ENCODE data around the gene APOL5. TPM values are rescaled to one million over a fixed set of nuclear protein-coding genes. Genes with fewer than 3 reads are reported as not detected.

The APOL5 gene
- total RNA-seq, 1 donor from 2014 or later: not detected

GRCh38 chr22:35719212-35719875 is 1.7 kb downstream of the APOL5 start:
- H3K27ac Mint-ChIP-seq (ENCODE audit: unreplicated experiment): no peak overlapping the region
- TF ChIP-seq EZH2 (IDR thresholded peaks at IDR 0.05; ENCODE audit: insufficient read depth, low read length) (no peak), CTCF (IDR thresholded peaks at IDR 0.05; ENCODE audit: insufficient read depth, low read depth, low read length) (no peak)
- no peaks in the 10 kb centered on the region for H3K9me3 ChIP-seq (ENCODE audit: insufficient read depth, low read depth, low read length)
- H3K4me2 ChIP-seq (ENCODE audit: low read length): no peak overlapping the region
- no peaks in the 10 kb centered on the region for H3K79me2 ChIP-seq (ENCODE audit: insufficient read depth, low read length)
- no peak overlapping the region for H3K9ac ChIP-seq (ENCODE audit: low read length)
- DNase-seq (ENCODE audit: low read depth) (no peak), FAIRE-seq (no peak)
- no peak overlapping the region for H3K4me3 ChIP-seq (ENCODE audit: insufficient read depth, low read depth, low read length)
- H3K9me3 Mint-ChIP-seq (ENCODE audit: unreplicated experiment): peaks cover 7% of the 10 kb centered on the region
- H3K27me3 Mint-ChIP-seq (ENCODE audit: low read depth, unreplicated experiment): peaks cover 13% of the 10 kb centered on the region
- no peaks in the 10 kb centered on the region for H3K36me3 ChIP-seq (ENCODE audit: insufficient read depth, low read length)
- no peak overlapping the region for H3K4me3 Mint-ChIP-seq (ENCODE audit: unreplicated experiment)
- no peaks in the 10 kb centered on the region for H3K4me1 Mint-ChIP-seq (ENCODE audit: low read depth, unreplicated experiment)
- peaks cover 6% of the 10 kb centered on the region for H3K27me3 ChIP-seq (ENCODE audit: insufficient read depth, low read length)
- no peak overlapping the region for H3K27ac ChIP-seq (ENCODE audit: low read depth, low read length)
- no peaks in the 10 kb centered on the region for H3K36me3 Mint-ChIP-seq (ENCODE audit: low read depth, unreplicated experiment)
- no peaks in the 10 kb centered on the region for H3K4me1 ChIP-seq (ENCODE audit: insufficient read depth, low read length)
- H2AFZ ChIP-seq (ENCODE audit: low read depth, low read length): no peak overlapping the region
- no peaks in the 10 kb centered on the region for H4K20me1 ChIP-seq (ENCODE audit: insufficient read depth, low read length)

GRCh38 chr22:35721960-35722359 is 4.3 kb downstream of the APOL5 start:
- Histone ChIP-seq H4K20me1 (ENCODE audit: insufficient read depth, low read length) (no peaks in the 10 kb centered on the region), H3K4me2 (ENCODE audit: low read length) (no peak overlapping the region), H3K79me2 (ENCODE audit: insufficient read depth, low read length) (no peaks in the 10 kb centered on the region), H2AFZ (ENCODE audit: low read depth, low read length) (no peak overlapping the region), H3K27me3 (ENCODE audit: insufficient read depth, low read length) (no peaks in the 10 kb centered on the region), H3K9me3 (ENCODE audit: insufficient read depth, low read depth, low read length) (no peaks in the 10 kb centered on the region), H3K36me3 (ENCODE audit: insufficient read depth, low read length) (no peaks in the 10 kb centered on the region), H3K27ac (ENCODE audit: low read depth, low read length) (no peak overlapping the region), H3K4me1 (ENCODE audit: insufficient read depth, low read length) (no peaks in the 10 kb centered on the region), H3K9ac (ENCODE audit: low read length) (no peak overlapping the region), H3K4me3 (ENCODE audit: insufficient read depth, low read depth, low read length) (no peak overlapping the region)
- H3K27me3 Mint-ChIP-seq (ENCODE audit: low read depth, unreplicated experiment): peaks cover 13% of the 10 kb centered on the region
- no peak overlapping the region for H3K27ac Mint-ChIP-seq (ENCODE audit: unreplicated experiment)
- no peaks in the 10 kb centered on the region for H3K4me1 Mint-ChIP-seq (ENCODE audit: low read depth, unreplicated experiment)
- peaks cover 7% of the 10 kb centered on the region for H3K9me3 Mint-ChIP-seq (ENCODE audit: unreplicated experiment)
- no peak overlapping the region for H3K4me3 Mint-ChIP-seq (ENCODE audit: unreplicated experiment)
- no peaks in the 10 kb centered on the region for H3K36me3 Mint-ChIP-seq (ENCODE audit: low read depth, unreplicated experiment)
- no peak for FAIRE-seq
- no peak for TF ChIP-seq CTCF (IDR thresholded peaks at IDR 0.05; ENCODE audit: insufficient read depth, low read depth, low read length)
- TF ChIP-seq EZH2 (IDR thresholded peaks at IDR 0.05; ENCODE audit: insufficient read depth, low read length): no peak
- DNase-seq (ENCODE audit: low read depth): no peak

- H3K4me1 ChIP-seq (ENCODE audit: insufficient read depth, low read length): no peaks in the 10 kb centered on the region
- peaks cover 12% of the 10 kb centered on the region for H3K27me3 Mint-ChIP-seq (ENCODE audit: low read depth, unreplicated experiment)
- no peaks in the 10 kb centered on the region for H3K79me2 ChIP-seq (ENCODE audit: insufficient read depth, low read length)
- no peak for FAIRE-seq
- no peak for TF ChIP-seq CTCF (IDR thresholded peaks at IDR 0.05; ENCODE audit: insufficient read depth, low read depth, low read length)
- no peak for TF ChIP-seq EZH2 (IDR thresholded peaks at IDR 0.05; ENCODE audit: insufficient read depth, low read length)
- H3K4me3 ChIP-seq (ENCODE audit: insufficient read depth, low read depth, low read length): no peak overlapping the region
- no peak for DNase-seq (ENCODE audit: low read depth)
- H3K9me3 Mint-ChIP-seq (ENCODE audit: unreplicated experiment): peaks cover 3% of the 10 kb centered on the region
- no peaks in the 10 kb centered on the region for H3K9me3 ChIP-seq (ENCODE audit: insufficient read depth, low read depth, low read length)
- no peak overlapping the region for H3K9ac ChIP-seq (ENCODE audit: low read length)
- H3K4me1 Mint-ChIP-seq (ENCODE audit: low read depth, unreplicated experiment): no peaks in the 10 kb centered on the region
- no peak overlapping the region for H2AFZ ChIP-seq (ENCODE audit: low read depth, low read length)
- H3K27ac Mint-ChIP-seq (ENCODE audit: unreplicated experiment): peak overlapping the region; percentile 12
- no peak overlapping the region for H3K4me2 ChIP-seq (ENCODE audit: low read length)
- H3K4me3 Mint-ChIP-seq (ENCODE audit: unreplicated experiment): no peak overlapping the region
- H3K27me3 ChIP-seq (ENCODE audit: insufficient read depth, low read length): no peaks in the 10 kb centered on the region
- H3K27ac ChIP-seq (ENCODE audit: low read depth, low read length): no peak overlapping the region
- no peaks in the 10 kb centered on the region for H3K36me3 Mint-ChIP-seq (ENCODE audit: low read depth, unreplicated experiment)
- H3K36me3 ChIP-seq (ENCODE audit: insufficient read depth, low read length): no peaks in the 10 kb centered on the region
- H4K20me1 ChIP-seq (ENCODE audit: insufficient read depth, low read length): no peaks in the 10 kb centered on the region
These were observed 7.8 kb downstream of the APOL5 start for GRCh38 chr22:35725521-35725920.

All from astrocyte (in vitro differentiated cells and primary cell).